ENCODE measurements around the gene ADAMTS19. TPM values are rescaled to one million over a fixed set of nuclear protein-coding genes. Genes with fewer than 3 reads are reported as not detected.
"Not testable (repeated sequence)": the region's sequence is repeated elsewhere in the genome, so short reads cannot be mapped to it uniquely, and the experiment has no call there.

Gene ADAMTS19
- total RNA-seq, 1 donor = not detected

DNA sequence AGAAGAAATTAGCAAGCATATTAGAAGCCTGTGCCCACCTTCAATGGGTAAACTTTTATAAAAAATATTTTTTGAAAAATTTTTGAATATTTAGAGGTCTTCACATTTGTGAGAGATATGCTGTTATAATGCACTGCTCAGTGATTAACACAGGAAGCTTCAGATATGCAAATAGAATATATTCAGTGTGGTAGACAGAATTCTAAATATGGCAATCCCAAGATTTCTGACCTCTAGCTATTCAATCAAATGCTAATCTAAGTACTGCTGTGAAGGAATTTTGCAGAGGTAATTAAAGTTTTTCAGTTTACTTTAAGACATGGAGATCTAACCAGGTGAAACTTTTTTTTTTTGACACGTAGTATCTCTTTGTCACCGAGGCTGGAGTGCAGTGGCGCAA, 103.5 kb downstream of the ADAMTS19 start:
- no peak for DNase-seq (ENCODE audit: low read depth in 2 of 3, low spot score in 2 of 3)

DNA sequence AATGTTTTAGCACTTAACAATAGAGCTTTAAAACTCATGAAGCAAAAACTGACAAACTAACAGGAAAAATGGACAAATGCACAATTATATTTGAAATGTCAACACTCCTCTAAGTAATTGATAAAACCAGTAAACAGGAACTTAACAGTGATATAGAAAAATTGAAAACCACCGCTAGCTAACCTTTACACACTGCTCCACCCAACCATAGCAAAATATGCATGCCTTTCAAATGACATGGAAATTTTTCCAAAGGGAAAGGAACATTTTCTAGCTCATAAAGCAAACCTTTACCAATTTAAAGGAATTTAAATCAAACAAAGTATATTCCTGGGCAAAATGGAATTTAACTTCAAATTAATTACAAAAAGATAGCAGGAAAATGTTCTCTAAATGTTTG, 109.2 kb downstream of the ADAMTS19 start:
- no peak for DNase-seq (ENCODE audit: low read depth in 2 of 3, low spot score in 2 of 3)

DNA sequence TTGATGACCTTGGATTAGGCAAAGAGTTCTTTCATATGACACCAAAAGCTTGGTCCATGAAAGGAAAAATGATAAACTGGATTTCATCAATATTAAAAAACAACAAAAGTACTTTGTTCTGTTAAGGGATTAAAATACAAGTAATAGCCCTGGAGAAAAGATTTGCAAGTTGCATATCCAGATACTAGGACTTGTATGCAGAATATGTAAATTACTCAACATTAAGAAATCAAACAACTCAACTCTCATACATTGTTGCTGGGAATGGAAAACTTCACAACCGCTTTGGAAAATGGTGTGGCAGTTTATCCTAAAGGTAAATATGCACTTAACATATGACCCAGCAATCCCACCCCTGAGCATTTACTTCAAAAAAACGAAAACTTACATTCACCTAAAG, 112.0 kb downstream of the ADAMTS19 start:
- DNase-seq (ENCODE audit: low read depth in 2 of 3, low spot score in 2 of 3) = no peak

DNA sequence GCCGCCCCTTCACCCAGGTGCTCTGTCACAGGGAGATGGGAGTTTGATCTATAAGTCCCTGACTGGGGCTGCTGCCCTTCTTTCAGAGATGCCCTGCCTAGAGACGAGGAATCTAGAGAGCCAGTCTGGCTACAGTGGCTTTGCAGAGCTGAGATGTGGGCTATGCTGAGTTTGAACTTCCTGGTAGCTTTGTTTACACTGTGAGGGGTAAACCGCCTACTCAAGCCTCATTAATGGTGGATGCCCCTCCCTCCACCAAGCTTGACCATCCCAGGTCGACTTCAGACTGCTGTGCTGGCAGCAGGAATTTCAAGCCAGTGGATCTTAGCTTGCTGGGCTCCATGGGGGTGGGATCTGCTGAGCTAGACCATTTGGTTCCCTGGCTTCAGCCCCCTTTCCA, 124.4 kb downstream of the ADAMTS19 start:
- DNase-seq (ENCODE audit: low read depth in 2 of 3, low spot score in 2 of 3) = not testable (repeated sequence)

DNA sequence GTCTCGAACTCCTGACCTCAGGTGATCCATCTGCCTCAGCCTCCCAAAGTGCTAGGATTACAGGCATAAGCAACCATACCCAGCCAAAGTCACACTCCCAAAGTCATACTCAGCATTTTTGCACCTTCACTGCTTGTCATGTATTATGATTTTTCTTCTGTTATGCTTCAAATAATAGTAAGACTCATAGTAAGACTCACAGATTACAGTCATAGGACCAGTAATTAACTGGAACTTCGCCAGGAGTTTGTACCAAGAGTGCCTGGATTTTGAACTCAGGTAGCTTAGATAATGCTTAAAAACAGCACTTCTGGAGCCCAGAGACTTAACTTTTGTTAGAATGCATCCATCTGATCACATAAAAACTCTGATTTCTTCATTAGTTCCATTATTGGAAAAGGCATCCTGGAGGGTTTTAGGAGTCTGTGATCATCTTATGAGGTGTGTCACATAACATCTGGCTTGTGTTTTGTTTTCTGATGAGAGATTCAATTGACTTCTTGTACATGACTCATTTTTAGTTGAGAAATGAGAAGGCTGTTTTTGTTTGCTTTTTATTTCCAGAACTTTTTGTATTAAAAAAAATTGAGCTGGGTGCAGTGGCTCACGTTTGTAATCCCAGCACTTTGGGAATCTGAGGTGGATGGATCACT, 131.5 kb downstream of the ADAMTS19 start:
- DNase-seq (ENCODE audit: low read depth in 2 of 3, low spot score in 2 of 3) = no peak

DNA sequence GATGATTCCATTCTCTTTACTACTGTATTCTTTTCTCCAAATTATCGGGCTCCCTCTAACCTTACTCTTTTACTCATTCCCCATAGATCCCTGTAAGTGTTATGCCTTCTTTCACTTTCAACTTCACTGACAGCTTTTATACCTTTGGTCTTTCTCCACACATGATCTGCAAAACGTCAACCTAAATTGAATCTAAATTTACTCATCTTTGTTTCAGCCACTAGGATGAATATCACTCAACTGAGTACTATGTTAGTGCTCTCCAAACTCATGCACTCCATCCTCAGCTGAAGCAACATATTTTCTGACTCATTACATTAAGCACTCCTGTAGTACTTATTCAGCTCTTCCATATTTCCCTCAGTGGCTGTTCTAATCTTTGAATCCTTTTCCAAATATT, 133.4 kb downstream of the ADAMTS19 start:
- no peak for DNase-seq (ENCODE audit: low read depth in 2 of 3, low spot score in 2 of 3)

DNA sequence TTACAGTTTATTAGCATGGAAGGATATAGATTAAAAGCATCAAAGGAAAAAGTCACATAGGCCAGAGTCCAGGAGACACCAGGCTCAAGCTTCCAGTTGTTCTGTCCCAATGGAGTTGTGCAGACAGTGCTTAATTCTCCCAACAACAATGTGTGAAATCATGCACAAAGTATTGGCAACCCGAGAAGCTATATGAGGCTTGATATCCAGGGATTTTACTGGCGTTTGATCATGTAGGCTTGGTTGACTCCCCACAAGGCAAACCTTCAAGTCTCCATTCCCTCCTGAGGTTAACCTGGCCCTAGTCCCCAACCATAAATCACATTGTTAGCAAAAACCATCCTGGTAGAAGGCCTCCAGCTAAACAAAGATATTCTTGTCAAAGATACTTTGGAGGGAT, 141.5 kb downstream of the ADAMTS19 start:
- no peak for DNase-seq (ENCODE audit: low read depth in 2 of 3, low spot score in 2 of 3)

DNA sequence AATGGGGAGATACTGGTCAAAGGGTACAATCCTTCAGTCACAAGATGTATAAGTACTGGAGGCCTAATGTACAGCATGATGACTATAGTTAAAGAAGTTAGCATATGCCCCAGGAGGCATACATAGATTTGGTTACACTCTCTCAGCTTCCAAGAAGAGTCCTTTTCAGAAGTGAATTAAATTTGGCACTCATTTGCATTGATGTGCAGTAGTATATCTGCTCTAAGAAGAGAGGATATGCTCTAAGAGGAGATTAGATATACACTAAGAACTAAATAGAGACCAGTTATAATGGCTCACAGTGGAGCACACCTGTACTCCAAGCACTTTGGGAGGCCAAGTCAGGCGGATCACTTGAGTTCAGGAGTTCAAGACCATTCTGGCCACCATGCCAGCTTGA, 148.3 kb downstream of the ADAMTS19 start:
- DNase-seq (ENCODE audit: low read depth in 2 of 3, low spot score in 2 of 3) = no peak

DNA sequence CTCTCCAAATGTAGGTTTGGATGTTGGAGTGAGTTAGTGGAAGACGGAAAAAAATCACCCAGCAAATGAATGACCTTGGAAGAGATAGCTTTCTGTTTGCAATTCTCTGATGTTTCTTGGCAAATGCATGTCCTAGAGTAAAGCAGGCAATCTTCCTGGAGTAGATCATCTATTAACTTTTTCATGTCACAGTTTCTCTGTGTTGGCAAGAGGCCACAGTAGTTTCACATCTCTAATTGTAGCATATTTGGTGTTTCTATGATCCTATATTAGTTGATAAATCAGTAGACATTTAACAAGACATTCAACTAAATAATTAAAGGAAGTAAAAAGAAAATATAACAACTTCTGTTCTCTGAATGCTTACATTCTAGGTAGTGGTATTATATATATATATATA, 149.6 kb downstream of the ADAMTS19 start:
- no peak for DNase-seq (ENCODE audit: low read depth in 2 of 3, low spot score in 2 of 3)

DNA sequence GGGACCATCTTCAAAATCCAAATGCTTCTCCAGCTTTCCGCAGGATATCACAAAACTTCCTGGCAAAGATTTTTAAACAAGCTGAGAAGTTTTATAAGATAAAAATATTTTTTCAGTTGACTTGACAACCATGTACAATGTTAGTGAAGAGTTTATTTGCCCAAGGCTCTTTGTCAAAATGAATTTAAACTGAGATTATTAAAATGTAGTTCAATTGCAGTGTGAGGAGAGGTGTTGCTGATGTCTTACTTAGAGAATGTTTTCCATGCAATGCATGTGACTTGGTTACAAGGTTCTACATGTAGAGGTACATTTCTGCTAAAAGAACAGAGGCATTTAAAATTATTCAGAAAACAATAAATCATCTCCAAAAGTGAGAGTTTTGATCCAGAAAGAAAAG, 156.4 kb downstream of the ADAMTS19 start:
- no peak for DNase-seq (ENCODE audit: low read depth in 2 of 3, low spot score in 2 of 3)

DNA sequence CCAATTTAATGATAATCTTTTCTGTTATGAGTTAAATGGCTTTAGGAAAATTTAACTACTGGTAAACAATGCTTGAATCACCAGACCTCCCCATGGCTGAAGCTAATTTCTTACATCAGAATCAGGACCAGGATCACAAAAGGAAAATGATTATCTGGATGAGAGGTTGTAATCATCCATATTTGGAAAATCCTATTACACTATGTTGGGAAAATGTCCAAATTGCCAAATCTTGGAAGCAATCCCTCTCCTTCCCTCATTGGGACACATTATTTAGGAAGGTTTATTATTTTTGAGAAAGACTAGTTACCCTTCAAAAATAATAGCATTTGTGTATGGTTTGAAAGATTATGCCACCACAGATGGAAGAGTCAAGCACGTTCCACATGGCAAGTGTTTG, 157.1 kb downstream of the ADAMTS19 start:
- DNase-seq (ENCODE audit: low read depth in 2 of 3, low spot score in 2 of 3) = no peak

DNA sequence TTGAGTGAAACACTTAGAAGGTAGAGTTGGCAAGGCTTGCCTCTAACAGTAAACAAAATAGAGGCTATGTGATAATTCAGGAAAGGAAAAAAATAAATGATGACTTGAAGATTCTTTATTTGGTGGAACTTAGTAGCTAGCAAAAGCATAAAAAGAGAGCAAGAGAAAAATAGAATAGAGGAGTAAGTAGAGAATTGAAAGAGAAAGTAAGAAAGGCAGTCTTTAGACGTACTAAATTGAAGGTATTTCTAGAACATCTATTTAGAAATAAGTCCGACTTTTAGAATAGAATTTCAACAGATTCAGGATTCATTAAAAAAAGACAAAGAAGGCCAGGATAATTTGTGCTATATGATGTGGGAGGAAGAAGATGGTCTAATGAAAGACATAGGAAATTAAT, 159.7 kb downstream of the ADAMTS19 start:
- no peak for DNase-seq (ENCODE audit: low read depth in 2 of 3, low spot score in 2 of 3)

DNA sequence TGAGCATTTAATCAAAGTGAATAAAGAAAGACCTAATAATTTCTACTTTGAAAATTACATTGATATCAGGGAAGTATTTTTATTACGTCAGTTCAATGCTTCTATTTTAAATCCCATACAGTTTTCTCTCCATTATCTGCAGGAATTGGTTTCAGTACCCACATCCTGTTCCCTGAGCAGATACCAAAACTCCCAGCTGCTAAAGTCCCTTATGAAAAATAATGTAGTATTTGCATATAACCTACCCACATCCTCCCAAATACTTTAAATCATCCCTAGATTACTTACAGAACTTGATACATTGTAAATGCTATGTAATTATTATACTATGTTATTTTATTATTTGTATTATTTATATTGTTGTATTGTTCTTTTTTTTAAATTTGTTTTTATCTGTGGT, 162.4 kb downstream of the ADAMTS19 start:
- DNase-seq (ENCODE audit: low read depth in 2 of 3, low spot score in 2 of 3) = peak in 1 of 3 donors; percentile 3

DNA sequence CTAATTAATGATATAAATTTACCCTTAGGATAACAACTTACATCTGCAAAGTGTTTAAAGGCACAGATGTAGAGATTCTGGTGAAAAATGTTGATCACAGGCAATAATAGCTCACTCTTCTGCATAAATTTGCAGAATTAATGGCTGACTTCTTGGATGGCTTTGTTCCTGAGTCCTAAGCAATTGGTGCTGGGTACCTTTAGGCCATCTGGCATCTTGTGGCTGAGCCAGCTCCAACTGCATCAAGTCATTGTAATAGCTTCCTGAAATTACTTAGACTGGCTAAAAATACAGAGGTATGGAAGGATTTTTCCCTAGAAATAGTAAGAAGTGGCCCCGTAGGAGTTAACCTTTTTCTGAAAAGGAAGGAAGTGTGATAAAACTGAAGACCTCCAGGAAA, 169.5 kb downstream of the ADAMTS19 start:
- DNase-seq (ENCODE audit: low read depth in 2 of 3, low spot score in 2 of 3) = no peak

DNA sequence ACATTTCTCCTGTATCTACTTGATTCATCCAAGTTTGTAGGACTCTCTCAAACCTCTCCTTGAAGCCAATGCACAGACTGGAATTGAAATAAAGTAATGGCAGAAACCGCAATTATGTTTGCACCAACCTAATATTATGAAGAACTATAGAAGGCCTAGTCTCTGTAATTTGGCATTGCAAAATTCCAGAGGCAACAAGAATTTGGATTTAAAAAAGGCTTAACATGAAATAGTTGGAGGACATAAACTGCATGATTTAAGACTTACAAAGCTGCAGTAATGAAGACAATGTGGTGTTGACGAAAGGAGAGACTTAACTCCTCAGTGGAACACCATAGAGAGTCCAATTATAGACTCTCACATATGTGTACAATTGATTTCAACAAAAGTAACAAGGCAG, 170.0 kb downstream of the ADAMTS19 start:
- no peak for DNase-seq (ENCODE audit: low read depth in 2 of 3, low spot score in 2 of 3)

DNA sequence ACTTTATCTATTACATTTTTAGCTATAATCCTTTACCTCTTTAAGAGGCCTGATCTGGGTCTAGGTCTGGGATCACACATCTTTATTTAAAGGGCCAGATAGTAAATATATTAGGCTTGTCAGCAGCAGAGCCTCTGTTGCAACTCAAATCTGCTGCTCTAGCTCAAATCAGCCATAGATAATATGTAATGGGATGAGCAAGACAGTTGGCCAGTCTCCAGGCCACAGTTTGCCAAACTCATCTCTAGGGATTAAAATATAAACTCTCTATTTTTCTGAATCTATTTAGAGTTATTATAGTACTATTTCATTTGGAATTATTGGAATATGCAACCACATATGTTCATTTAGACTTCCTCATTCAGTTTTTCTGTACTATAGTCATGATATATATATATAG, 171.9 kb downstream of the ADAMTS19 start:
- DNase-seq (ENCODE audit: low read depth in 2 of 3, low spot score in 2 of 3) = no peak

DNA sequence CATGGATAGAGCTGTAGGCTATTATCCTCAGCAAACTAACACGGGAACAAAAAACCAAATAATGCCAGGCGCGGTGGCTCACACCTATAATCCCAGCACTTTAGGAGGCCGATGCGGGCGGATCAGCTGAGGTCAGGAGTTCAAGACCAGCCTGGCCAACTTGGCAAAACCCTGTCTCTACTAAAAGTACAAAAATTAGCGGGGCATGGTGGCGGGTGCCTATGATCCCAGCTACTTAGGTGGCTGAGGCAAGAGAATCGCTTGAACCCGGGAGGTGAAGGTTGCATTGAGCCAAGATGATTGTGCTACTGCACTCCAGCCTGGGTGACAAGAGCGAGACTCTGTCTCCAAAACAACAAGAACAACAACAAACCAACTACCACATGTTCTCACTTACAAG, 177.4 kb downstream of the ADAMTS19 start:
- not testable (repeated sequence) for DNase-seq (ENCODE audit: low read depth in 2 of 3, low spot score in 2 of 3)

DNA sequence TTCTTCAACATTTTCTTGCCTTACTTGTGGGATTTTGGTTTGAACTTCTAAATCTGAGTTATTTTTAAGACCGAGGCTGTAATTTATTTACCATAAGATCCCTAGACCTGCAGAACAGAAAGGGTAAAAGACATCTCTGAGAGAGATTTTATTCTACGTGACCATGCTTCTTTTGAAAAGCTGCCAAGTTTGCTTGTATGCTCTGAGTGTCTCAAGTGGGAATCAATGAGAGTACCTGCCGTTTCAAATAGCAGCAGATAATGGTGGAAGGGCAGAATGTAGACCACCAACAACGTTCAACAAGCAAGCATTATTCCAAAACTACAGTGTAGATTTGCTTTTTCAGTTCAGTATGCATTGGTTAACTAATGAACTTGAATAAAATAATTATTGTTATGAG, 179.2 kb downstream of the ADAMTS19 start:
- no peak for DNase-seq (ENCODE audit: low read depth in 2 of 3, low spot score in 2 of 3)

DNA sequence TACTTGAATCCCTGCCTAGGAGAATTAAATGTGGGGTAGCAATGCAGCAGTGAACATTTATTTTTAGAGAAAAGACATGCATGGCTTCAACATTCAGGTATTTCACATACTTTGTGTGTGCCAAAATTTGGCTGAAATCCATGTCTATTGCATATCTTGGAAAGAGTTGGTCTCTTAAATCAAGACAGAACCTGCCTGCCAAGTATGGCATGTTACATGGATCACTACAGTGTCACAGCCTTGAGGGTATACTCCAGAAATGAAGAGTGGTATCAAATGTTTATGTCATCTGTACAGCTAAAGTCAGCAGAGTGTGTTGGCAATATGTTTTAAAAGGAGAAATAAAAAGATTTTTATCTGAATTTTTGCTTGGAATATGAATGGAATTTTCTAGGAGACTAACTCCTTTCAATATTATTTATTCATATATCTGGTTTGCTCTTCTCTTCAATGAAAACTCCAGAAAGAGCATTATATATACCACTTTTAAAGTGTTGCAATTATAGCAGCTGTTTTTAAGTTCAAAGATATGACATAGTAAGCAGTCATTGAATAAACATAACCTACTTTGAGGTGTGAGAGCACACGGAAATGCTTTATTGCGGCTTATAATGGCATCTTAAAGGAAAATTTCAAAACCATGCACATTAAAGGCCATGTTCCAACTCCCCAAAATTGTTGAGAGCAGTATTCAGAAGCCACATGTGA, 192.4 kb downstream of the ADAMTS19 start:
- no peak for DNase-seq (ENCODE audit: low read depth in 2 of 3, low spot score in 2 of 3)

DNA sequence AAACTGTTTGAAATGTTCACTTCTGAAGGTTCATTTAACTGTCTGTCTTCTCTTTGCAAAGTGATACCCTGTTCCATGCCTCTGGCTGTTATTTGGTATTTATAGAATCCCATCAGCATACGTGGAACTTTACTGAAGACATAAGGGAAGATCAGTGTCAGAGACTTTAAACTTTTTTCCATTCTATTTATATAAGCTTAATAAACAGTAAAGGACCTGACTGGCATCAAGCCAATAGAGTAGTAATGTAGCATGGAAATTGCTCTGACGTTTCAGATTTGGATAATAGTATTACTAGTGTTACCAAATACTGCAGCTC, 192.9 kb downstream of the ADAMTS19 start:
- no peak for DNase-seq (ENCODE audit: low read depth in 2 of 3, low spot score in 2 of 3)

DNA sequence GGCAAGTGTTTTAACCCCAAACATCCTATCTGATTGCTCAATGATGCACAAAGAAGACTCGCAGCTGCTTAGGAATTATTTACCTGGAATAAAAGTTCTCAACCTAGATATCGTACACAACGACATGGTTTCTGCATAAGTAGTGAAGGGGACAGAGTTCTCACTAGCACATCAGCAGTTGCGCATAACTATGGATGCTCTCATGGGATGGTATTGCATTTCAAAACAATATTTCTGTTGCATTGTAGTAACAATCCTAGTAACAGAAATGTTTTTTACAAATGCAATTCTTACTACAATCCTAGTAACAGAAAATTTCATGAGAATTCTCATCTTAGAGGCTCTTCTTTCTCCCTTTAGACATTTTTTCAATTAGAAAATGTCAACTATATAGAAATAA, 193.3 kb downstream of the ADAMTS19 start:
- DNase-seq (ENCODE audit: low read depth in 2 of 3, low spot score in 2 of 3) = no peak

DNA sequence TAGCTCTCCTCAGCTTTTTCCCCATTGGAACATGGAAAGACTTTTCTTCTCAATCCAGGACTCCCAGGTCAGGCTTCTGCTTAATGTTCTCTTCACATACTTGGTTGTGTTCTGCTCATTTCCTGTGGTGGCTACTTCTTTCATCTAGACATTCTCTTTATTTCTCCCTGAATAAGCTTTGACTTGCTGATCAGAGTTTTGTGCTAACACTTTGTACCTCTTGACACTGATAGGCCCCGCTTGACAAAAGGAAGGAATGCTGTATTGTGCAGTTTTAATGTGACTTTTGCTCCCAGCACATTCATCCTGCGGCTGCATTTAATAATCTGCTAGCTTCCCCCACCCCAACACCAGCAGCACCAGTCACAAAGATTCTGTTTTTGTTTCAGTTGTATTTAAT, 196.9 kb downstream of the ADAMTS19 start:
- no peak for DNase-seq (ENCODE audit: low read depth in 2 of 3, low spot score in 2 of 3)

DNA sequence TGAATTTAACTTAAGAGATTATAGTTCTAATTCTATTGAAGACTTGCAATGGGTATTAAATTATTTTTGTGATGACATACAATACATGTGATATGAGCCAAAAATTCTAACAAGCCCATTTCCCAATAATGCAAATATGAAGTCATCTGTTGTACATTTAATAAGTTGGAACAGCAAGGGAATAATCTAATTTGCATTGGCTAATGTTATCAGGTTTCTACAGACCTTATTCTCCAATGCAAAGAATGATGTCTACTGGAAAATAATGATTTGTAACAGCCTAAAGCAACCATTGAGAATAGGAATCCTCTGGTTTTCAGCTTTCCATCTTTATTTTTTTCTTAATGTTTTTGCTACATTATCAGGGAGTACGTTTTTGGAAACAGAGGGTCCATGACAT, 198.7 kb downstream of the ADAMTS19 start:
- no peak for DNase-seq (ENCODE audit: low read depth in 2 of 3, low spot score in 2 of 3)
